NCI-H146 treated with DMSO at 0.1 percent for 48 hours (cell line): ENCODE data around the gene PP2D1.
"Not testable (repeated sequence)": the region's sequence is repeated elsewhere in the genome, so short reads cannot be mapped to it uniquely, and the experiment has no call there.

Experiments used
- DNase-seq: peaks from one replicate; lab custom pipeline; 2025; ENCODE audit not compliant: unreplicated experiment; lab: John Stamatoyannopoulos, UW

PP2D1 gene

DNA sequence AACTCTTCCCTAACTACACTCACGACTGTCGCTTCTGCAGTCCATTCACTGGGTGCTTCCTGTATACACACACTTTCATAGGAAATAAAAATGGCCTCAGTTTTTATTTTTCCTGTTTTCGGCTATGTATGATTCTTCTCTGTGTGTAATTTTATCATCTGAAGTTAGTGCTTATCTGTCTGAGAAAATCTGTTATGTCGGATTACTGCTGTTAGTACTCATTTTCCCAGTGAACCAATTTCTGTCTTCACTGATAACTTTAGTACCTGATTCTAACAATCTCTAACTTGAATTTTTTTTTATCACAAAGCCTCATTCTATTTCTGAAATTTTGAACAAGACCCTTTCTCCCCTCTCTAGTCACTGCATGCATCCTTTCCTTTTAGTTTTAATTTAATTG, 44.3 kb downstream of the PP2D1 start:
- DNase-seq = no peak

DNA sequence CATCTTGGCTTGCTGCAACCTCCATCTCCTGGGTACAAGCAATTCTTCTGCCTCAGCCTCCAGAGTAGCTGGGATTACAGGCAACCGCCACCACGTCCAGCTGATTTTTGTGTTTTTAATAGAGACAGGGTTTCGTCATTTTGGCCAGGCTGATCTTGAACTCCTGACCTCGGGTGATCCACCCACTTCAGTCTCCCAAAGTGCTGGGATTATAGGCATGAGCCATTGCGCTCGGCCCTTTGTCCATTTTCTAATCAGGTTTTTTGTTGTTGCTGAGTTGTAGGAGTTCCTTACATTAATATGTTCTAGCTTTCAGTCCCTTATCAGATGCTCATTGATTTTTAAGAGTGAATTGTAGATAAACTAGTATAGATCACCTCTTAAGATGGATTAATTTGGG, 44.9 kb downstream of the PP2D1 start:
- DNase-seq = no peak

- DNase-seq = no peak
Observed at GRCh38 chr3:19961960-19962359, 50.1 kb downstream of the PP2D1 start.

DNA sequence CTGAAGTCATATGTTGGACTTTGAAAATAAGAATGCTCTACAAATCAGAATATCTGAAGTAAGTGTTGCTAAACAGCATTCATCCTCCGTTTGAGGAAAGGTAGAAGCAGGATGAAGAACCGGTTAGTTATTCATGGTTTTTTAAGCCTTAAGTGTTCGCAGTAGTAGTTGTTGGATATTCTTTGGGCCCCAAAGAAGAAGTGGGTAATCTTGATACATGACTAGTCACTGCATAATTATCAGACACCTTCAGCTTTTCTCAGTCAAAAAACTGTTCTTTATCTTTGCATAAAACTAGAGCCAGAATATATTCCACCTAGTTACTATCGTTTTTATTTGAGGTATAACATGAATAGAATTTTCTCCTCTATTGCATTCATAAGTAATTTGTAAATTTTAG, 51.4 kb downstream of the PP2D1 start:
- DNase-seq = no peak

DNA sequence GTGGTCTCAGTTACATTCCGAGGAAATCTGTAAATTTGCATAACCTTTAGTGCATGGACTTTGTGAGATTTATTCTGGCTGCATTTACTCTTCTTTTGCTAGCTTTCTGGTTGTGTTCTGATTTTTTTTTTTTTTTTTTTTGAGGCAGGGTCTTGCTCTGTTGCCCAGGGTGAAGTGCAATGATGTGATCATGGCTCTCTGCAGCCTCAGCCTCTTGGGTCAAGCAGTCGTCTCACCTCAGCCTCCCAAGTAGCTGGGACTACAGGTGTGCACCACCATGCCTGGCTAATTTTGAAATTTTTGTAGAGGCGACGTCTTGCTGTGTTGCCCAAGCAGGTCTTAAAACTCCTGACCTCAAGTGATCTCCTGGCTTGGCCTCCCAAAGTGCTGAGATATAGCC, 52.6 kb downstream of the PP2D1 start:
- no peak for DNase-seq

DNA sequence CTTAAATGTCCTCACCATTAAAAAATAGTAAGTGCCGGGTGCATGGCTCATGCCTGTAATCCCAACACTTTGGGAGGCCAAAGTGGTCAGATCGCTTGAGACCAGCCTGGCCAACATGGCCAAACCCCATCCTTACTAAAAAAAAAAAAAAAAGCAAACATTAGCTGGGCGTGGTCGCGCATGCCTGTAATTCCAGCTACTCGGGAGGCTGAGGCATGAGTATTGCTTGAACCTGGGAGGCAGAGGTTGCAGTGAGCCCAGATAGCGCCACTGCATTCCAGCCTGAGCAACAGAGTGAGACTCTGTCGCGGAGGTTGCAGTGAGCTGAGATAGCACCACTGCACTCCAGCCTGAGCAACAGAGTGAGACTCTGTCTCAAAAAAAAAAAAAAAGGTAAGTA, 54.7 kb downstream of the PP2D1 start:
- DNase-seq = not testable (repeated sequence)

DNA sequence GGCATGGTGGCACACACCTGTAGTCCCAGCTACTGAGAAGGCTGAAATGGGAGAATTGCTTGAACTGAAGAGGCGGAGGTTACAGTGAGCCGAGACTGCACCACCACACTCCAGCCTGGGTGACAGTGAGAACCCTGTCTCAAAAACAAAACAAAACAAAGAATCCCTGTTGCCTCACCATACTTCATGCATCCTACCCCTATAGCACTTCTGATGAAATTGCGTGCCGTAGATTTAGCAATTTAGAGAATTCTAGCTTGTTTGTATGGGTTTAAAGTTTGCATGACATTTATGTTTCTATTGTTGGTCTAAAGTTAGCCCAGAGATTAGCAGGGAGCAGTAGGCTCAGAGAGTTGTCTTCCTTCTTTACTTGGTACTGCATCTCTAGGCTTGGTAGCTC, 57.4 kb downstream of the PP2D1 start:
- no peak for DNase-seq

GRCh38 chr3:19950316-19950715, 61.7 kb downstream of the PP2D1 start:
- DNase-seq = no peak

DNA sequence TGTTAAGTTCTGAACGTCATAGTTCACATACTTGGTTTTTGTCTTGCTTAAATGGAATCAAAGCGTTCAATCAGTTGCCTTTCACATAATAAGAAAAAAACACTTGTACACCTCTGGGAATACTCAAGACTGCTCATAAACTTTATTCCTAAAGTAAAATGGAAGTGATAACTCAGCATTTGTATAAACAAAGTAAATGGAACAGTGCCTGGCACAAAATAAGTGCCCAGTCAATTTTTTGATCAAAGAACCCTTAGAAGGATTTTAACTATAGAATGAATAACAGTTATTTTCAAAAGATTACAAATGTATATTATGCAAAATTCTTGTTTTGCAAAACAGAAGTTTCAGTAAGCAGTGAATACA, 63.9 kb downstream of the PP2D1 start:
- DNase-seq = no peak

DNA sequence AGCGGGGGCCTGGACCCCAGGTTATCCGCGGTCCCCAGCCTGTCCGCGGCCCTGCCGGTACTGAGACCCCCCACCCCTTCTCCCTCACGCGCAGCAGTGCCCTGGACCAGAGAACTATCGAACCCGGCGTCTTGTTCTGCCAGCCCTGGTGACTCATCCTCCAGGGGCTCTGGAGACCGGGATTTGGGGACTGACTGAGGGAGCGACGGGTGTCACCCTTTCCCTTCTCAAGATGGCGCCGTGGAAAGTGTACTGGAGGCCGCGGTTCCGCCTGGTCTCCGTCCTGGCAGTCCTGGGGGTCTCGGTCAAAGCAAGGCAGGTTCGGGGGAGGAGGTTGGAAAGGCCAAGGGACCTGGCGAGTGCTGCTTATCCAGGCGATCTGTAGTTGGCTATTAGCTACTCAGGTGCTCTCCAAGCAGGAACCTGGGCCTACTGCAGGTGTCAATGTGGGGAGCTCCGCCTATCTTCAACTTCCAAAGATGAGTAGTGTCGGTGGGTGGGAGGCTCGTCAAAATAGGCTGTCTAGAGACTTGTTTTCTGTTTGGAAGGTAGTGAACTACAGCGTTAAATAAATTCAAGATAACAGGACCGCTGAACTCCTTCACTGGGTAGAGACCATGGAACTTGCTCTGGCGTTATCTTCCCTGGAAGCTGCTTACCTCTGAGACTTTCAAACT, 64.4 kb downstream of the PP2D1 start:
- peak; percentile 45 for DNase-seq

GRCh38 chr3:19946832-19947548, 65.1 kb downstream of the PP2D1 start, which contains the start of gene RAB5A:
Gene RAB5A, plus strand, starts transcription at chr3:19947097. Its CDS starts 3,802 bp downstream, at chr3:19950899.
- peak; percentile 88 for DNase-seq

GRCh38 chr3:19945969-19946831, 65.9 kb downstream of the PP2D1 start:
- no peak for DNase-seq

GRCh38 chr3:19945534-19945933, 66.5 kb downstream of the PP2D1 start:
- no peak for DNase-seq

DNA sequence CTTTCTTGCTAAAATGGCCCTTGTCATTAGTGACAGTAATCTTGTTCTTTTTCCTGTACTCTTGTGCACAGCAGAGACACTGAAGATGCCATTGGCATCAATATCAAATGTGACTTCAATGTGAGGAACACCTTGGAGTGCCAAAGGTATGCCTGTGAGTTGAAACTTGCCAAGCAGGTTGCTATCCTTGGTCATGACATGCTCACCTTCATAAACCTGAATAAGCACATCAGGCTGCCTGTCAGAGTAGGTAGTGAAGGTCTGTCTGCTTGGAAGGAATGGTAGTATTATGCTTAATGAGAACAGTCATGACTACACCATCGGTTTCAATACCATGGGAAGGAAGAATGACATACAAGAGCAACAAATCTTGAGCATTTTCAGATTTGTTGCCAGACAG, 71.4 kb downstream of the PP2D1 start:
- DNase-seq = no peak

DNA sequence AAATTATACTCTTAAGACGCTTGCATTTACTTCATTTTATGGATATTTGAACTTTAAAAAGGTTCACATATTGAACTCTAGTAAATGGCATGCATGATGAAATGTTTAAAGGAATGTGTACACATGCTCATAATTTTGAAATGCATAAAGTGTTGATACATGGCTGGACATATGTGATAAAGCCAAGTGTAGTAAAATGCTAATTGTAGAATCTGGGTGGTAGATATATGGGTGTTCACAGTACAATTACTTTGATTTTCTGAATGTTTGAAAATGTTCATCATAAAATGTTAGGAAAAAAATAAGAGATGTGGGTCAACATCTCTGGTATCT, 73.8 kb downstream of the PP2D1 start:
- DNase-seq = no peak

GRCh38 chr3:19937459-19938294, 74.4 kb downstream of the PP2D1 start:
- no peak for DNase-seq
